Skeletal muscle satellite cell (primary cell): ENCODE data around the gene SMIM21.

Source experiments
- H3K27me3 ChIP-seq: 2 replicates; pipeline ENCODE4 v1.7.0; 2013; ENCODE audit warnings: low read length; ENCODE audit not compliant: control insufficient read depth, insufficient read depth
- H3K36me3 ChIP-seq: 2 replicates; pipeline ENCODE4 v1.7.0; 2013; ENCODE audit warnings: mild to moderate bottlenecking, control low read depth, low read length; ENCODE audit not compliant: insufficient read depth
- H3K4me1 ChIP-seq: 2 replicates; pipeline ENCODE4 v1.7.0; 2013; ENCODE audit warnings: low read length; ENCODE audit not compliant: control insufficient read depth, insufficient read depth
- H3K4me2 ChIP-seq: 2 replicates; pipeline ENCODE4 v1.7.0; 2013; ENCODE audit warnings: mild to moderate bottlenecking, low read length
- H3K4me3 ChIP-seq: 2 replicates; pipeline ENCODE4 v1.7.0; 2013; ENCODE audit warnings: low read length
- H3K9ac ChIP-seq: 2 replicates; pipeline ENCODE4 v1.7.0; 2013; ENCODE audit warnings: mild to moderate bottlenecking, low read depth, low read length, moderate library complexity
- H3K9me3 ChIP-seq: replicated peaks from 2 replicates; pipeline ENCODE4 v1.7.0; 2013; ENCODE audit warnings: mild to moderate bottlenecking, control low read depth, low read length

The SMIM21 gene

DNA sequence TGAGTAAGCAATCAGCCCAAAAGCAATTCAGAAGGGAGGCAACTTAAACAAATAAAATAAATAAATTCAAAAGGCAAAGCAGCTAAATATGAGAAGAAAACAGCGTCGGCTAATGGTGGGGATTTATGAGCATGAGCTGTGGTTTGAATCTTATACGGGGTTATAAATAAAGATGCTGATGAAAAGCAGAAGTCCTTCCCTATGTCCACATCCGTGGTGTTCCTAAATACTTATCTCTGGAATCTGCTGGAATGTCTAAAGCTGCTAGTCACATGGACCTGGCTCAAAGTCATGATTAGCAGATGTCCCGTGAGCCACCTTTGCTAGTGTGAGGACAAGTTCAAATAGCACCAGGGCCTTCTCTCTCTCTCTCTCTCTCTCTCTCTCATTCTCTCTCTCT, 33.8 kb downstream of the SMIM21 start:
- Histone ChIP-seq H3K27me3 (peaks cover 13% of the 10 kb centered on the region), H3K9me3 (no peaks in the 10 kb centered on the region), H3K4me2 (no peak overlapping the region), H3K4me1 (no peaks in the 10 kb centered on the region), H3K36me3 (no peaks in the 10 kb centered on the region), H3K9ac (no peak overlapping the region), H3K4me3 (no peak overlapping the region)

DNA sequence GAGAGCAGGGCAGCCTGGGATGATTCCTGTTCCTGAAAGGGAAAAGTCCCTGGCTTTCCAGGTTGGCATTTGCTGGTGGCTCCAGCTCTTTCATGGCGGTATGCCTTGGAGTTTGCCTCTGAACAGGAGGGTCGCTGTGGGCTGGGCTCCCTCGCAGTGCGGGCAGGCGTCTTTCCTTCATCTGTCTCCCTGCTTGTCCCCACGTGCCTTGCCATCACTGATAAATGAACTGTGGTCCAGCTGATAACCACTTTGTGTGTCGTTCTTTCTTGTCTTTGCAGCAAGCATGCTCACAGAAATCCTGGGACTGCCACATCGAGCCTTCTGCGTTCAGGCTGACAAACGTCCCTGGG, 35.3 kb downstream of the SMIM21 start:
- Histone ChIP-seq H3K27me3 (peaks cover 12% of the 10 kb centered on the region), H3K4me1 (no peaks in the 10 kb centered on the region), H3K4me2 (no peak overlapping the region), H3K4me3 (no peak overlapping the region), H3K9ac (no peak overlapping the region), H3K9me3 (no peaks in the 10 kb centered on the region), H3K36me3 (no peaks in the 10 kb centered on the region)

DNA sequence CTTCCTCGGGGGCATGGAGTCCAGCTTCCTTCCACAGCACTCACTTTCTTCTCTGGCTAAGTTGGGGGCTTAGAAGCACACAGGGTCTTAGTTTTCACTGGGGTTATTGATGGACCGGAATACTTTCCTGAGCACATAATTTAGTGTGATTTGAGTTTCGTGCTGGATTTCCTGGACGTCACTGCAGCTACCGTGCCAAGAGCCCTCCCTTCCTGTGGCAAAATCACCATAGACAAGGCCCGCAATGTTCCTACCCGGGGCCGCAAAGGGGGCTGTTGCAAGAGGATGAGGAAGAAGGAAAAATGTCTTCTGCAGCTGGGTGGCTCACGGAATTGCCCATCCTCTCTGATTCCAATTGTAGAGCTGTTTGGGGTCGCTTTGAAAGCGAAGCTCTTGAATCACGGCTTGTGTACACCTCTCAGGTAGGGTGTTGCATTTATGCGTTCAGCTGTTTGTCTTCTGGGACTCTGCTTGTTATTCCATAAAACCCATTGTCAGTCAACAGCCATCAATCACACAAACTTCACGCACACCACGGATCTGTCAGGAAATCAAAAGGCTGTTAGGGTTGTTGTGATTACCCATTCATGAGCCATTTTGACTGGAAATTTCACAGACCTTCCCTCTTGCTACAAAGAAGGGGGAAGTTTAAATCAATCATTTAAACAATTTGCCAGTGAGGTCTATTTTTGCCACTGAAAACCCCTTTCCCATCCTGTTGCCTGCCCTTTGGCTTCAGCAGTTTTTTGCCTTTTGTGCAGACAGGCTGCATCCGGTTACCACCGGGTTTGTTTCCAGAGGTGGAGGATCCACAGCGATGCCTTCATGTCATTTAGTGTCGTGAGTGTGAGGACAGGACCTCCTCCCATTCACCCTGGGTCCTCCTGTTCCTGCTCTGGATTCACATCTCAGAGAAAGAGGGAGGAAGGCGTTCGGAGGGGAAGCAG, 36.0 kb downstream of the SMIM21 start:
- Histone ChIP-seq H3K9ac (no peak overlapping the region), H3K36me3 (no peaks in the 10 kb centered on the region), H3K4me2 (no peak overlapping the region), H3K4me3 (no peak overlapping the region), H3K4me1 (no peaks in the 10 kb centered on the region), H3K9me3 (no peaks in the 10 kb centered on the region), H3K27me3 (peaks cover 14% of the 10 kb centered on the region)

DNA sequence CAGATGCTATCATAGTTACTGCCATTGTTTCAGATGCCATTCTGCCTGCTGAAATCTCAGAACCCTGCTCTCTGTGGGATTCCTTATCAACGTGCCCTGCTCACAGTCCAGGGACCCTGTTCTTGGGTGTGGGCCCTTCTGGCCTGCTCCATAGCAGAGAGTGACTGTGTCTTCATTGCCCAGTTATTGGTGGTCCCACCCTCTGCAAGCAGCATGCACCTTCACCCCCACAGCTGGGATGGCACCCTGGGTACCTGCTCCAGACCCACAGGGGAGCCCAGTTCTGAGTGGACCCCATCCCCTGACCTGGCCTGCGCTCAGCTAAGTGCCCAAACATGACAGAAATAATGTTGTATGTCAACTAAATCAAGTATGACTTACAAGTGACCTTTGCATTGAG, 36.6 kb downstream of the SMIM21 start:
- no peak overlapping the region for H3K4me2 ChIP-seq
- H3K4me1 ChIP-seq = no peaks in the 10 kb centered on the region
- H3K36me3 ChIP-seq = no peaks in the 10 kb centered on the region
- no peaks in the 10 kb centered on the region for H3K9me3 ChIP-seq
- peaks cover 15% of the 10 kb centered on the region for H3K27me3 ChIP-seq
- H3K4me3 ChIP-seq = no peak overlapping the region
- H3K9ac ChIP-seq = no peak overlapping the region

DNA sequence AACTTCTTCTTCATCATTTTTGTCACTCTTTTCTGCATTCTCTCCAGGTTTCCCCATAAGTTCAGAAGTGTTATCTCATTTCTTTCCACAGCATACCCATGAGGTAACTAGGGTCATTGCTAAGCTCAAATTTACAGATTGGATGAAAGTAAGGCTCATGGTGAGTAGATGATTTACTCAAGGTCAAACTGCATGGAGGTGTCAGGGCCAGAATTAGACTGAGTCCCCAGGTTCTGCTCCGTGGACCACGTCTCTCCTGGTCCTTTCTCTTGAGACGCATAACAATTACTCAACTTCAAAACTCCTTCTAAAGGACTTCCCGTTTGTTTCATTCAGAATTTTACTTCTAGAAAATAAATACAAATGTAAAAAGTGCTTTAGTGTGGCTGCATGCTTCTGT, 43.4 kb downstream of the SMIM21 start:
- Histone ChIP-seq H3K9ac (no peak overlapping the region), H3K9me3 (no peaks in the 10 kb centered on the region), H3K36me3 (no peaks in the 10 kb centered on the region), H3K4me2 (no peak overlapping the region), H3K27me3 (peaks cover 33% of the 10 kb centered on the region), H3K4me1 (no peaks in the 10 kb centered on the region), H3K4me3 (no peak overlapping the region)

DNA sequence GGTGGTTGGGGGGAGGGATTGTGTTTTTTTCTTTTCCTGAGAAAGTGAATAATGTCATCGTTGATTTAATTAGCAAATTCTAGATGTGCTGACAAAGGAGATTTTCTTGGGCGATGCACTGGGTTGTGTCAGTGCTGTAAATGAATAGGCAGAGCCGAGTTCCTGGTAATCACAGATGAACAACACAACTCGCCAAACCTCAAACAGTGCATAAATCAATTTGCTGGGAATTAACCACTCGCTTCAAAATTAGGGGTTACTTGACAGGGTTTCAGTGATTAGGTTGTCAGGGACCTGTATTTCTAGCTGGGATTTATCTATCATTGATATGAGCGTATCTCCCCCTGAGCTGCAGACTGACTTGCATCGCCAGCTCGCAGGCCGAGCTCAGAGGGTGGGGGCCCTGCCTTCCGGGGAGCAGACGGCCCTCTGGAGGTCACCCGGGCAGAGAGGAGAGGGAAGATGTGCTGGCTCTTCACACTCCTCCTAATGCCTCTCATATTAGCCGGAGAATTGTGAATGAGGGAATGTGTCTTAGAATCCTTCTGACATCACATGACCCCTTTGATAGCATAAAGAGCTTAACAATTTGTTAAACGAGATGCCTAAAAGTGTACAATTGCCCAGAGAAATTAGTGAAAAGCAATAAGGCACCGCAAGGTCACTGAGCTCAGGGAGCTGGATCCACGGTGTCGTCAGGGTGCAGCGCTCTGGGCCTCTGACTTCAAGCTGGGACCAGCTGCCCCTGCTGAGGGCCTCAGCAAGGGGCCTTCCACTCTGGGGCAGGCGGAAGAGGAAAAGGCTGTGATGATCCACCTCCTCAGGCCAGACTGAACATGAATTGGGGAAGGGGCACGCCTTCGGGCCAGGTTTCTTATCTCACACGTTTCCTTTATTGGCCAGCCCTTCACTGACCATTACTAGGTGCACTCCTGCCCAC, 48.9 kb downstream of the SMIM21 start:
- Histone ChIP-seq H3K4me3 (no peak overlapping the region), H3K4me1 (no peaks in the 10 kb centered on the region), H3K36me3 (no peaks in the 10 kb centered on the region), H3K9me3 (no peaks in the 10 kb centered on the region), H3K27me3 (peaks cover 17% of the 10 kb centered on the region), H3K4me2 (no peak overlapping the region), H3K9ac (no peak overlapping the region)

DNA sequence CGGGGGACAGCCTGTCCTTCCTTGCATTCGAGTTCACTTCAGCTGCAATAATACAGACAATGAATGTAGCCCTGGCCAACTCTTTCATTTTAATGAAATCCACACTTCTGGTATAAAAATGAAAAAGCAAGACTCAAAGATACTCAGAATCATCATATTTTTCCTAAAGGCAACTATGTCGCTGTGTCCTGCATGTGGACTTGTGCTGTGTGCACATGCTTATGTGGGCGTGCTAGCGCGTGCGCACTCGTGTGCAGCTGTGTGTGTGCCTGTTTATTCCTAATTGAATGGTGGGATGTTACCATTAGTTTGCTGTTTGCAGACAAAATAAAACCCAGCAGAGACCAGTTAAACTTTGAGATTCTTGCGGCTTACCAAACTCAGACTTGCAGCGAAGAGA, 49.6 kb downstream of the SMIM21 start:
- no peaks in the 10 kb centered on the region for H3K4me1 ChIP-seq
- no peaks in the 10 kb centered on the region for H3K36me3 ChIP-seq
- H3K4me3 ChIP-seq = no peak overlapping the region
- H3K9ac ChIP-seq = no peak overlapping the region
- H3K9me3 ChIP-seq = no peaks in the 10 kb centered on the region
- no peak overlapping the region for H3K4me2 ChIP-seq
- peaks cover 12% of the 10 kb centered on the region for H3K27me3 ChIP-seq

DNA sequence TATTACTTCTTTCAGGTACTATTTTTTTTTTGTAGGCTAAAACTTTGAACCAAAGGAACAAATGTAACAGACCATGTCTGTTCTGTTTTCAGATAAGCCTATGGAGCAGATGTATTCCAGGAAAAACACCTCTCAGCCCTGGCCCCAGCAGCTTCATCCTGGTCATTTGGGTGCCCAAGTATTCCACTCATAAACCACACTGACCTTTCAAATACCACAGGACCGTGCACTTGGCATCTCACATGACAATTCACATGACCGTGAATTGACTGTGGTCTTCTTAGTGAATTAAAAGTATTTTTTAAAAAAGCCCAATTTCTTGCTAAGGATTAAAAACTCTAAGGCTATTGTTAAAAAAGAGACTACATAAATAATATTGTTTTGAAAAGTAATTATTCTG, 50.2 kb downstream of the SMIM21 start:
- peaks cover 6% of the 10 kb centered on the region for H3K27me3 ChIP-seq
- no peaks in the 10 kb centered on the region for H3K36me3 ChIP-seq
- no peak overlapping the region for H3K9ac ChIP-seq
- no peak overlapping the region for H3K4me3 ChIP-seq
- H3K4me2 ChIP-seq = no peak overlapping the region
- no peaks in the 10 kb centered on the region for H3K4me1 ChIP-seq
- no peaks in the 10 kb centered on the region for H3K9me3 ChIP-seq

DNA sequence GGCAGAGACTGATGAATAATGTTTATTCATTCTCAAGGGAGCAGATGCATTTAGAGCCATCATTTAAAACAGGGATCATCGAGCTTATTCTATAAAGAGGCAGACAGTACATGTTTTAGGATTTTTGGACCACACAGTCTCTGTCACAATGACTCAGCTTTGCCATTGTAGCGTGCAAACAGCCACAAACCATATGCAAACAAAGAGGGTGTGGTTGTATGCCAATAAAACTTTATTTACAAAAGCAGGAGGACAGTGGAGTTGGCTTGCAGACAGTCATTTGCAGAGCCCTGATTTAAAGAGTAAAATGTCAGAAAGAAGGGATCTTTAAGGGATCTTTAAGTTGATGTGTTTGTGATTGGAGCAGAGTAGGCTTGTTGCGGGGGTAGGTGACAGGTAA, 51.5 kb downstream of the SMIM21 start:
- H3K4me3 ChIP-seq = no peak overlapping the region
- no peak overlapping the region for H3K4me2 ChIP-seq
- H3K9ac ChIP-seq = no peak overlapping the region
- no peaks in the 10 kb centered on the region for H3K4me1 ChIP-seq
- H3K9me3 ChIP-seq = no peaks in the 10 kb centered on the region
- peaks cover 5% of the 10 kb centered on the region for H3K27me3 ChIP-seq
- H3K36me3 ChIP-seq = no peaks in the 10 kb centered on the region

DNA sequence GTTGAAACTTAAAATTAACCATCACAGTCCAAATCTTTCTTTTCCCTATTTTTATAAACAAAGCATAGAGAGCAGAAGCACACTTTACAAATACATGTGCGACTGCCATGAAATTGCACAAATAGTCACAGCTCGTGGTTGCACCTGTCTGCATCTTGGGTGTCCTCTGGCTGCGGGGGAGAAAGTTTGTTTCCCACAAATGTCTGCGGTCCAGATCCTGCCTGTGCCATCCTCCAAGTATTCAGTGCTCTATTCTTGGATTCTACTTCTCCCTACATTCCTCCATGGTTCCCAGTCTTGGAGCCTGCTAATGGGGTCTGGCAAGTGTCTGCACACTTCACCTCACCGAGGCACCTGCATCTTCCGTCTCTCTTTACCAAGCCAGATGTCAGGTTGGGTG, 52.2 kb downstream of the SMIM21 start:
- peaks cover 5% of the 10 kb centered on the region for H3K27me3 ChIP-seq

DNA sequence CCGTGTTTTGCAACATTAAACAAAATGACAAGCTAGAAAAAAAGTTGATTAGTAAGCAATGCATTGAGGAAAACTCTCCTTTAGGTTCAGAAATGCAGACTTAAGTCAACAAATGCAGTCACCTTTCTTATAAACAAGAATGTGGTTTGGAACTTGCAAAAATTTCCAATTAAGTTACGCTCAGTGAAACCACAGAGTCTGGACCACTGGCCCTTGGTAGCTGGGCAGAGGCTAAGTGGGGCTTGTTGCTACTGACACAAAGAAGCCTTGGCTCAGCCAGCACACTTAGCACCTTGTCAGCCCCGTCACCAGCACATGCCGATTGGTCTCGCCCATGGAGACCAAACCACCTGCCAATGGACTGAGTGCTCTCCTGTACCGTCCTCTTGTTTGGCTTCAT, 53.0 kb downstream of the SMIM21 start:
- Histone ChIP-seq H3K36me3 (no peaks in the 10 kb centered on the region), H3K9ac (no peak overlapping the region), H3K4me1 (no peaks in the 10 kb centered on the region), H3K4me2 (no peak overlapping the region), H3K27me3 (peaks cover 5% of the 10 kb centered on the region), H3K9me3 (no peaks in the 10 kb centered on the region), H3K4me3 (no peak overlapping the region)

More for the DNA sequence above, 52.2 kb downstream of the SMIM21 start:
- Histone ChIP-seq H3K4me3 (no peak overlapping the region), H3K4me1 (no peaks in the 10 kb centered on the region), H3K4me2 (no peak overlapping the region), H3K36me3 (no peaks in the 10 kb centered on the region), H3K9ac (no peak overlapping the region), H3K9me3 (no peaks in the 10 kb centered on the region)
